ENCODE data around the gene SNRNP40. TPM values are rescaled to one million over a fixed set of nuclear protein-coding genes. Genes with fewer than 3 reads are reported as not detected.

Gene SNRNP40
- total RNA-seq, 1 donor from 2014 or later, result 49.6 TPM

GRCh38 chr1:31219489-31219888 is 77.1 kb downstream of the SNRNP40 start:
- no peak for TF ChIP-seq CTCF (IDR thresholded peaks at IDR 0.05)
- DNase-seq (ENCODE audit: extremely low spot score, unreplicated experiment), result no peak
- Mint-ChIP-seq H3K27me3 (ENCODE audit: unreplicated experiment) (peaks cover 28% of the 10 kb centered on the region), H3K9me3 (ENCODE audit: unreplicated experiment) (no peaks in the 10 kb centered on the region), H3K4me3 (ENCODE audit: unreplicated experiment) (no peak overlapping the region), H3K36me3 (ENCODE audit: unreplicated experiment) (no peaks in the 10 kb centered on the region), H3K27ac (ENCODE audit: unreplicated experiment) (no peak overlapping the region), H3K4me1 (ENCODE audit: unreplicated experiment) (peaks cover 6% of the 10 kb centered on the region)

GRCh38 chr1:31218705-31219104 is 77.9 kb downstream of the SNRNP40 start:
- no peak overlapping the region for H3K27ac Mint-ChIP-seq (ENCODE audit: unreplicated experiment)
- no peak overlapping the region for H3K4me3 Mint-ChIP-seq (ENCODE audit: unreplicated experiment)
- TF ChIP-seq CTCF (IDR thresholded peaks at IDR 0.05), result no peak
- no peaks in the 10 kb centered on the region for H3K36me3 Mint-ChIP-seq (ENCODE audit: unreplicated experiment)
- H3K9me3 Mint-ChIP-seq (ENCODE audit: unreplicated experiment), result no peaks in the 10 kb centered on the region
- H3K4me1 Mint-ChIP-seq (ENCODE audit: unreplicated experiment), result peaks cover 6% of the 10 kb centered on the region
- peaks cover 23% of the 10 kb centered on the region for H3K27me3 Mint-ChIP-seq (ENCODE audit: unreplicated experiment)
- DNase-seq (ENCODE audit: extremely low spot score, unreplicated experiment), result no peak

- no peak for DNase-seq (ENCODE audit: extremely low spot score, unreplicated experiment)
- Mint-ChIP-seq H3K27me3 (ENCODE audit: unreplicated experiment) (peaks cover 16% of the 10 kb centered on the region), H3K36me3 (ENCODE audit: unreplicated experiment) (no peaks in the 10 kb centered on the region), H3K9me3 (ENCODE audit: unreplicated experiment) (no peaks in the 10 kb centered on the region), H3K4me1 (ENCODE audit: unreplicated experiment) (peaks cover 6% of the 10 kb centered on the region), H3K27ac (ENCODE audit: unreplicated experiment) (no peak overlapping the region), H3K4me3 (ENCODE audit: unreplicated experiment) (no peak overlapping the region)
- no peak for TF ChIP-seq CTCF (IDR thresholded peaks at IDR 0.05)
Observed at GRCh38 chr1:31216016-31216415, 80.6 kb downstream of the SNRNP40 start.

GRCh38 chr1:31215065-31215570 is 81.5 kb downstream of the SNRNP40 start:
- H3K27ac Mint-ChIP-seq (ENCODE audit: unreplicated experiment), result no peak overlapping the region

More at GRCh38 chr1:31215065-31215570, 81.5 kb downstream of the SNRNP40 start:
- H3K4me1 Mint-ChIP-seq (ENCODE audit: unreplicated experiment), result peaks cover 6% of the 10 kb centered on the region
- no peak for TF ChIP-seq CTCF (IDR thresholded peaks at IDR 0.05)
- H3K4me3 Mint-ChIP-seq (ENCODE audit: unreplicated experiment), result no peak overlapping the region
- no peak for DNase-seq (ENCODE audit: extremely low spot score, unreplicated experiment)
- H3K36me3 Mint-ChIP-seq (ENCODE audit: unreplicated experiment), result no peaks in the 10 kb centered on the region
- H3K27me3 Mint-ChIP-seq (ENCODE audit: unreplicated experiment), result peaks cover 12% of the 10 kb centered on the region
- no peaks in the 10 kb centered on the region for H3K9me3 Mint-ChIP-seq (ENCODE audit: unreplicated experiment)
